ENCODE data around the gene DYNC1I2.

- TF ChIP-seq, protein P1, sequence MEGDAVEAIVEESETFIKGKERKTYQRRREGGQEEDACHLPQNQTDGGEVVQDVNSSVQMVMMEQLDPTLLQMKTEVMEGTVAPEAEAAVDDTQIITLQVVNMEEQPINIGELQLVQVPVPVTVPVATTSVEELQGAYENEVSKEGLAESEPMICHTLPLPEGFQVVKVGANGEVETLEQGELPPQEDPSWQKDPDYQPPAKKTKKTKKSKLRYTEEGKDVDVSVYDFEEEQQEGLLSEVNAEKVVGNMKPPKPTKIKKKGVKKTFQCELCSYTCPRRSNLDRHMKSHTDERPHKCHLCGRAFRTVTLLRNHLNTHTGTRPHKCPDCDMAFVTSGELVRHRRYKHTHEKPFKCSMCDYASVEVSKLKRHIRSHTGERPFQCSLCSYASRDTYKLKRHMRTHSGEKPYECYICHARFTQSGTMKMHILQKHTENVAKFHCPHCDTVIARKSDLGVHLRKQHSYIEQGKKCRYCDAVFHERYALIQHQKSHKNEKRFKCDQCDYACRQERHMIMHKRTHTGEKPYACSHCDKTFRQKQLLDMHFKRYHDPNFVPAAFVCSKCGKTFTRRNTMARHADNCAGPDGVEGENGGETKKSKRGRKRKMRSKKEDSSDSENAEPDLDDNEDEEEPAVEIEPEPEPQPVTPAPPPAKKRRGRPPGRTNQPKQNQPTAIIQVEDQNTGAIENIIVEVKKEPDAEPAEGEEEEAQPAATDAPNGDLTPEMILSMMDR (IDR thresholded peaks at IDR 0.05) = no peak
- TF ChIP-seq POLR2A (IDR thresholded peaks at IDR 0.05) = no peak
These were observed 98.2 kb downstream of the DYNC1I2 start for GRCh38 chr2:171785450-171785849.
